CD14-positive monocyte (primary cell): ENCODE data around the gene SEMA4D. TPM values are rescaled to one million over a fixed set of nuclear protein-coding genes. Genes with fewer than 3 reads are reported as not detected.
A peak's percentile ranks its signal among the peaks of the same experiment; 100 is the strongest.

Experiments used
- DNase-seq, 3 donors: peaks; one replicate each; pipeline ENCODE4 v3.0.0-alpha.2; 2011 to 2022
- H2AFZ ChIP-seq: 2 replicates; pipeline ENCODE4 v1.6.0; 2012; ENCODE audit warnings: mild to moderate bottlenecking, low read depth, low read length, inconsistent platforms; ENCODE audit not compliant: insufficient read depth, poor library complexity, severe bottlenecking
- H3K27ac ChIP-seq, 2 donors: 1 replicate in 1 of 2; 2 replicates in 1 of 2; pipeline ENCODE4 v1.5.1; 2012 to 2013; ENCODE audit warnings: low read length in 2 of 2, control low read depth in 1 of 2, inconsistent platforms in 1 of 2, low read depth in 1 of 2, mild to moderate bottlenecking in 1 of 2
- H3K27me3 ChIP-seq, 2 donors: one replicate each; pipeline versions ENCODE4 v1.6.0 to v1.6.1; 2011 to 2013; ENCODE audit warnings: low read length in 2 of 2; ENCODE audit not compliant: control insufficient read depth in 2 of 2, insufficient read depth in 2 of 2
- H3K36me3 ChIP-seq, 2 donors: replicated peaks in 1 of 2; 1 replicate in 1 of 2; 2 replicates in 1 of 2; pipeline versions ENCODE4 v1.5.1 to v1.6.1; 2012 to 2013; ENCODE audit warnings: low read length in 2 of 2, control low read depth in 1 of 2, inconsistent platforms in 1 of 2, mild to moderate bottlenecking in 1 of 2; ENCODE audit not compliant: insufficient read depth in 2 of 2, control insufficient read depth in 1 of 2
- H3K4me1 ChIP-seq, 2 donors: 1 replicate in 1 of 2; 2 replicates in 1 of 2; pipeline versions ENCODE4 v1.5.1 to v1.6.1; 2012 to 2013; ENCODE audit warnings: low read length in 2 of 2, control low read depth in 1 of 2, inconsistent platforms in 1 of 2, mild to moderate bottlenecking in 1 of 2, moderate library complexity in 1 of 2; ENCODE audit not compliant: insufficient read depth in 2 of 2, control insufficient read depth in 1 of 2
- H3K4me2 ChIP-seq: replicated peaks from 2 replicates; pipeline ENCODE3; 2012; ENCODE audit warnings: low read length, moderate library complexity, mild to moderate bottlenecking; ENCODE audit not compliant: poor library complexity, severe bottlenecking; ENCODE audit errors: extremely low read depth
- H3K4me3 ChIP-seq, 3 experiments: fragments of 200-600 bp in 1 of 3; sonication (generic) in 1 of 3; replicated peaks in 1 of 3; 1 replicate in 2 of 3; 2 replicates in 1 of 3; pipeline ENCODE4 v1.5.1; 2011 to 2013; ENCODE audit warnings: low read length in 3 of 3, mild to moderate bottlenecking in 3 of 3, control low read depth in 2 of 3, low read depth in 2 of 3, inconsistent platforms in 1 of 3, moderate library complexity in 1 of 3
- H3K79me2 ChIP-seq: 2 replicates; pipeline ENCODE4 v1.6.0; 2012; ENCODE audit warnings: mild to moderate bottlenecking, control low read depth, inconsistent platforms, low read length, moderate library complexity; ENCODE audit not compliant: insufficient read depth
- H3K9ac ChIP-seq: 2 replicates; pipeline ENCODE4 v1.6.0; 2017; ENCODE audit warnings: low read length, mild to moderate bottlenecking; ENCODE audit not compliant: insufficient read depth, poor library complexity, severe bottlenecking
- H3K9me3 ChIP-seq, 2 donors: replicated peaks in 1 of 2; 1 replicate in 1 of 2; 2 replicates in 1 of 2; pipeline versions ENCODE4 v1.5.1 to v1.6.1; 2012 to 2013; ENCODE audit warnings: low read length in 2 of 2, control low read depth in 1 of 2; ENCODE audit not compliant: control insufficient read depth in 1 of 2, insufficient read depth in 1 of 2
- H4K20me1 ChIP-seq: 2 replicates; pipeline ENCODE4 v1.6.0; 2012; ENCODE audit warnings: mild to moderate bottlenecking, low read length, control low read depth, moderate library complexity; ENCODE audit not compliant: insufficient read depth
- H3K27ac Mint-ChIP-seq, 7 donors: one replicate each; pipeline ENCODE4 v1.8.0; 2020; ENCODE audit warnings: mild to moderate bottlenecking in 7 of 7, mixed read lengths in 7 of 7, moderate library complexity in 6 of 7, inconsistent platforms in 2 of 7
- H3K27me3 Mint-ChIP-seq, 3 donors: one replicate each; pipeline ENCODE4 v1.8.0; 2021 to 2022; ENCODE audit warnings: low read depth in 3 of 3, mild to moderate bottlenecking in 3 of 3, mixed read lengths in 3 of 3, moderate library complexity in 3 of 3, inconsistent platforms in 1 of 3
- H3K36me3 Mint-ChIP-seq, 2 donors: one replicate each; pipeline ENCODE4 v1.8.0; 2020; ENCODE audit warnings: mixed read lengths in 2 of 2, inconsistent platforms in 1 of 2, mild to moderate bottlenecking in 1 of 2
- H3K4me1 Mint-ChIP-seq: one replicate; pipeline ENCODE4 v1.8.0; 2020; ENCODE audit warnings: mild to moderate bottlenecking, mixed read lengths
- H3K4me3 Mint-ChIP-seq, 2 donors: one replicate each; pipeline ENCODE4 v1.8.0; 2020; ENCODE audit warnings: mild to moderate bottlenecking in 2 of 2, mixed read lengths in 2 of 2, moderate library complexity in 1 of 2
- H3K9me3 Mint-ChIP-seq, 7 donors: one replicate each; pipeline ENCODE4 v1.8.0; 2020 to 2022; ENCODE audit warnings: mixed read lengths in 7 of 7, mild to moderate bottlenecking in 6 of 7, moderate library complexity in 6 of 7, inconsistent platforms in 2 of 7
- CTCF ChIP-seq: fragments of 200-600 bp; IDR thresholded peaks from one replicate; pipeline ENCODE4 v1.8.0; 2022; ENCODE audit warnings: antibody characterized with exemption, mild to moderate bottlenecking
- WGBS: methylation state at CpG from one replicate; pipeline ENCODE4 v1.1.5; 2013; ENCODE audit warnings: missing lambda C conversion rate; ENCODE audit not compliant: insufficient coverage; 5-methylcytosine and 5-hydroxymethylcytosine counted together
- intact Hi-C, 2 donors: fragments of 100-400 bp; cut with micrococcal nuclease; formaldehyde crosslinking; loops; one replicate each; pipeline versions ENCODE4 v1.15.0 to v1.15.1; 2023
- polyA plus RNA-seq, 3 donors: library from polyadenylated mRNA; depleted of rRNA in 1 of 3; unstranded in 2 of 3; stranded (reverse) in 1 of 3; fragments of 300-500 nt in 2 of 3; fragments of >200 nt in 1 of 3; fragmentation: Illumina TruSeq in 2 of 3; gene quantifications; 1 replicate in 2 of 3; 2 replicates in 1 of 3; pipeline ENCODE4 v1.2.3, GENCODE V29; 2012 to 2021

SEMA4D gene
- polyA plus RNA-seq, 3 donors: 28.2 to 117 (median 28.6) TPM

- DNase-seq: no peak
- Histone ChIP-seq H3K27ac (no peak overlapping the region), H3K9ac (no peak overlapping the region), H3K79me2 (no peaks in the 10 kb centered on the region), H4K20me1 (no peaks in the 10 kb centered on the region), H3K4me2 (no peak overlapping the region), H3K36me3 (no peaks in the 10 kb centered on the region), H3K9me3 (no peaks in the 10 kb centered on the region), H3K4me1 (peaks cover 27 to 35% of the 10 kb centered on the region in 2 donors), H3K27me3 (no peaks in the 10 kb centered on the region), H3K4me3 (no peak overlapping the region), H2AFZ (no peak overlapping the region)
- H3K27me3 Mint-ChIP-seq: peaks cover 0 to 3% (median 0%) of the 10 kb centered on the region in 3 donors
- intact Hi-C loops: loop anchor here in 1 of 2 donors (10.0 kb wide), 1 partner anchor 214 kb away; no protein-coding TSS in a partner anchor
- H3K9me3 Mint-ChIP-seq: peaks cover 0 to 2% (median 0%) of the 10 kb centered on the region in 7 donors
- H3K4me3 Mint-ChIP-seq: no peak overlapping the region
- H3K4me1 Mint-ChIP-seq: peaks cover 41% of the 10 kb centered on the region
- WGBS: 100% methylated on average over 5 of the region's 9 CpGs
- TF ChIP-seq CTCF: no peak
- H3K36me3 Mint-ChIP-seq: peaks cover 0 to 2% of the 10 kb centered on the region in 2 donors
- peak overlapping the region in 3 of 7 donors; percentile 8 to 73 (median 54) for H3K27ac Mint-ChIP-seq
Observed at GRCh38 chr9:89538871-89539270, 41.0 kb upstream of the SEMA4D start.

GRCh38 chr9:89537166-89537565 lies 39.3 kb upstream of the SEMA4D start:
- intact Hi-C loops: loop anchor here in 1 of 2 donors (10.0 kb wide), 1 partner anchor 212 kb away; no protein-coding TSS in a partner anchor
- no peak overlapping the region for H3K4me3 Mint-ChIP-seq
- H3K4me1 Mint-ChIP-seq: peaks cover 56% of the 10 kb centered on the region
- no peak overlapping the region for H3K4me2 ChIP-seq
- peaks cover 2 to 4% of the 10 kb centered on the region in 2 donors for H3K36me3 Mint-ChIP-seq
- TF ChIP-seq CTCF: no peak
- H3K9me3 ChIP-seq: no peaks in the 10 kb centered on the region
- no peaks in the 10 kb centered on the region for H3K36me3 ChIP-seq
- H3K4me3 ChIP-seq: no peak overlapping the region
- H3K27ac ChIP-seq: peak overlapping the region; percentile 72 to 91
- 100% methylated on average over 2 of the region's 4 CpGs for WGBS
- no peak overlapping the region for H2AFZ ChIP-seq
- H3K9me3 Mint-ChIP-seq: peaks cover 0 to 2% (median 0%) of the 10 kb centered on the region in 7 donors
- peaks cover 0 to 4% (median 0%) of the 10 kb centered on the region in 3 donors for H3K27me3 Mint-ChIP-seq
- no peaks in the 10 kb centered on the region for H3K79me2 ChIP-seq
- H3K27ac Mint-ChIP-seq: peak overlapping the region; percentile 66 to 92 (median 84)
- H4K20me1 ChIP-seq: no peaks in the 10 kb centered on the region
- DNase-seq: no peak
- H3K4me1 ChIP-seq: peaks cover 37 to 52% of the 10 kb centered on the region in 2 donors
- no peaks in the 10 kb centered on the region for H3K27me3 ChIP-seq
- no peak overlapping the region for H3K9ac ChIP-seq
